HFFc6 (cell line): ENCODE measurements around the gene ADRA2C. TPM values are rescaled to one million over a fixed set of nuclear protein-coding genes. Genes with fewer than 3 reads are reported as not detected.

ENCODE experiments used
- DNase-seq: peaks from one replicate; pipeline ENCODE4 v3.0.0-alpha.2; 2018
- H3K27ac Mint-ChIP-seq: 2 replicates; pipeline ENCODE4 v1.8.0; 2020; ENCODE audit warnings: mild to moderate bottlenecking, mixed read lengths
- H3K27me3 Mint-ChIP-seq: 2 replicates; pipeline ENCODE4 v1.8.0; 2021; ENCODE audit warnings: mild to moderate bottlenecking, moderate library complexity, mixed read lengths; ENCODE audit not compliant: insufficient read depth
- H3K36me3 Mint-ChIP-seq: 2 replicates; pipeline ENCODE4 v1.8.0; 2021; ENCODE audit warnings: low read depth, mixed read lengths
- H3K4me1 Mint-ChIP-seq: 2 replicates; pipeline ENCODE4 v1.8.0; 2020; ENCODE audit warnings: low read depth, mixed read lengths
- H3K4me3 Mint-ChIP-seq: 2 replicates; pipeline ENCODE4 v1.8.0; 2020; ENCODE audit warnings: mild to moderate bottlenecking, moderate library complexity, mixed read lengths
- H3K9me3 Mint-ChIP-seq: 2 replicates; pipeline ENCODE4 v1.8.0; 2020; ENCODE audit warnings: mild to moderate bottlenecking, mixed read lengths
- CTCF ChIP-seq: fragments of 200-600 bp; sonication (generic); IDR thresholded peaks from 2 replicates; pipeline ENCODE4 v1.5.0; 2021; ENCODE audit warnings: antibody characterized with exemption, mild to moderate bottlenecking
- total RNA-seq, 6 experiments: library from RNA; stranded (reverse); fragmentation: NEBNext Ultra II Directional; extraction: Animal tissue kit (Norgen Biotek cat#: 25700); gene quantifications; 2 replicates in 1 of 6; 3 replicates in 5 of 6; pipeline ENCODE4 v1.2.3, GENCODE V29; 2021

Gene ADRA2C
- total RNA-seq, 6 experiments from 2014 or later: 0.23 to 0.43 (median 0.26) TPM

GRCh38 chr4:3736290-3736689 lies 29.9 kb upstream of the ADRA2C start:
- H3K36me3 Mint-ChIP-seq: no peaks in the 10 kb centered on the region
- no peak for DNase-seq
- no peak overlapping the region for H3K4me3 Mint-ChIP-seq
- TF ChIP-seq CTCF: no peak
- H3K27ac Mint-ChIP-seq: no peak overlapping the region
- no peaks in the 10 kb centered on the region for H3K4me1 Mint-ChIP-seq
- H3K9me3 Mint-ChIP-seq: peaks cover 4% of the 10 kb centered on the region
- peaks cover 54% of the 10 kb centered on the region for H3K27me3 Mint-ChIP-seq

DNA sequence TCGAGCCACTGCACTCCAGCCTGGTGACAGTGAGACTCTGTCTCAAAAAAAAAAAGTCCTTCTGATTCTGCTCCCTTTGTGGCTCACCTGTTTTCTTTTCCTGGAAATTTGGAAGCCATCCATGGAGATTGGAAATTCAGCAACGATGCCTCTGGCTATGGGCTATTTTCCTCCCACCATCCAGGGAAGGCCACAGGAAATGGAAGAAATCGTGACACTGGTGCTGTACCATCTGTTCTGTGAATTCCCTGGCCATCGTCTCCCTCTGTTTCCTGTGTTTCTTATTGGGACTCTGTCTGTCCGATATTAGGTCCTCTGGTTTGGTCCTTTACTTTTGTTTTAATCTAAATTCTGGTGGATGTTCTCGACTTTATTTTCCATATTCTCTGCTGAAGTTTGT lies 29.4 kb upstream of the ADRA2C start:
- H3K36me3 Mint-ChIP-seq: no peaks in the 10 kb centered on the region
- H3K27ac Mint-ChIP-seq: no peak overlapping the region
- TF ChIP-seq CTCF: no peak
- H3K9me3 Mint-ChIP-seq: peaks cover 6% of the 10 kb centered on the region
- DNase-seq: no peak
- H3K27me3 Mint-ChIP-seq: peaks cover 51% of the 10 kb centered on the region
- H3K4me3 Mint-ChIP-seq: no peak overlapping the region
- no peaks in the 10 kb centered on the region for H3K4me1 Mint-ChIP-seq

DNA sequence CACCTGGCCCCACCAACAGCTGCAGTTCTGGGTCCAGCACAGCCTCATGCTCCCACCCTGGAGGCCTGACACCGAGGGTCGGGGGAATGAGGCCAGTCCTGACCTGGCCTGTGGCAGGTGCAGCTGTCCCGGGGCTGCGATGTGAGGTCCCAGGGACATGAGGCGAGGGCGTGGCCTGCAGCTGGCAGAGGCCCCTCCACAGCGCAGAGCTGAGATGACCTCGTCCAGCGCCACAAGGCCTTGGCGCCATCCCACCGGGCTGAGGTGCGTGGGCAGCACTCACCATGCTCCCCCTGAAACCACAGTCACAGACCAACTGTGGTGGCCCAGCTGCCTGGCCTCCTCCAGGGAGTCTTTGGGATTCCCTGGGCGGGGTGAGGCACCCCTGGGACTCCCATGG lies 26.6 kb upstream of the ADRA2C start:
- DNase-seq: no peak
- H3K4me3 Mint-ChIP-seq: no peak overlapping the region
- no peak for TF ChIP-seq CTCF
- no peaks in the 10 kb centered on the region for H3K4me1 Mint-ChIP-seq
- peaks cover 17% of the 10 kb centered on the region for H3K9me3 Mint-ChIP-seq
- H3K27me3 Mint-ChIP-seq: peaks cover 38% of the 10 kb centered on the region
- H3K36me3 Mint-ChIP-seq: no peaks in the 10 kb centered on the region
- H3K27ac Mint-ChIP-seq: no peak overlapping the region

DNA sequence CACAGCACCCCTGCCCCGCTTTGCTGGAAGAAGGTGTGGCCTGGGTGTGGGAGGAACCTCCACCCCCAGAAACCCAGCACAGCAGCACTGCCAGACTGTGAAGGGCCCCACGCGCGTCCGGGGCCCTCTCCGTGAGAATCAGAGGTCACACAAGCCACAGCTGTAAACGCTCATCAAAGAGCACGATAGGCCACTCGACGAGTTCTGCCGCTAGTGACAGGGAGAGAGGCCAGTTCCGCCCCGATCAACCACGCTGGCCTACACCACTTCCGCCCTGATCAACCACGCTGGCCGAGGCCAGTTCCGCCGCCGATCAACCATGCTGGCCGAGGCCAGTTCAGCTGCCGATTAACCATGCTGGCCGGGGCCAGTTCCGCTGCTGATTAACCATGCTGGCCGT lies 25.9 kb upstream of the ADRA2C start:
- H3K4me3 Mint-ChIP-seq: no peak overlapping the region
- H3K27me3 Mint-ChIP-seq: peaks cover 40% of the 10 kb centered on the region
- H3K4me1 Mint-ChIP-seq: no peaks in the 10 kb centered on the region
- no peak overlapping the region for H3K27ac Mint-ChIP-seq
- no peaks in the 10 kb centered on the region for H3K36me3 Mint-ChIP-seq
- peaks cover 17% of the 10 kb centered on the region for H3K9me3 Mint-ChIP-seq
- no peak for TF ChIP-seq CTCF
- DNase-seq: no peak

DNA sequence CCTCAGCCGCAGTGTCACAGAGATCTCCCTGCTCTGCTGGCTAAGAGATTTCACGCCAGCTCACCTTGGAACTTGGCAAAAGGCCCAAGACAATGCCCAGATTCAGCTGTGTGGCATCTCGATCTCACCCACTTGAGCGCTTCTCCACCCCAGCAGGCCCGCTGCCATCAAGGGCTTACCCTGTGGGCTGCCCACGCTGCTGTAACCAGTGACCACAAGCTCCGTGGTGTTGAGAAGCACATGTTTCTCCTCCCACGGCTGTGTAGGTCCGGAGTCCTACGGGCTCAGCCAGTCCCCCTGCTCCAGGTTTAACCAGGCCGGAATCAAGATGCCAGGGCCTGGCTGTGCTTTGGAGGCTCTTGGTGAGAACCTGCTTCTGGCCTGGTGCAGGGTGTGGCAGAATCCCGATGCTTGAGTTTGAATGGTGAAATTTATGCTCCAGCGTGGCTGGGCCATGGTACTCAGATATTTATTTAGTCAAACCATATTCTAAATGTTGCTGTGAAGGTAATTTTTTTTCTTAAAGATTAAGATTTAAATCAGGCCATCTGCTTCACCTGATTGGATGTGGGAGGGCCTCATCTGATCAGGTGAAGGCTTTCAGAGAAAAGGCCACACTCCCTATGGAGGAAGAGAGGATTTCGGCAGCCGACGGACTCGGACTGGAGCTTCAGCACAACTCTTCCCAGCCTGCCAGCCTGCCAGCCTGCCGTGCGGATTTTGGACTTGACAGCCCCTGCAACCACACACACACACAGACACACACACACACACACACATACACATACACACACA lies 24.8 kb upstream of the ADRA2C start:
- no peaks in the 10 kb centered on the region for H3K4me1 Mint-ChIP-seq
- peaks cover 4% of the 10 kb centered on the region; the same call in 1 of the 2 replicates for H3K36me3 Mint-ChIP-seq
- H3K9me3 Mint-ChIP-seq: peaks cover 18% of the 10 kb centered on the region
- no peak for DNase-seq
- H3K27ac Mint-ChIP-seq: no peak overlapping the region
- no peak overlapping the region for H3K4me3 Mint-ChIP-seq
- H3K27me3 Mint-ChIP-seq: peaks cover 34% of the 10 kb centered on the region
- TF ChIP-seq CTCF: no peak
